ENCODE measurements around the gene MRC1.

GRCh38 chr10:17817790-17818189 lies 8.6 kb downstream of the MRC1 start:
- TF ChIP-seq CTCF (IDR thresholded peaks at IDR 0.05): no peak
- TF ChIP-seq POLR2A (IDR thresholded peaks at IDR 0.05): no peak

All from lower leg skin (tissue), 3 donors.